Measurements from ENCODE around the gene RTL3.
A peak's percentile ranks its signal among the peaks of the same experiment; 100 is the strongest.

The RTL3 gene

DNA sequence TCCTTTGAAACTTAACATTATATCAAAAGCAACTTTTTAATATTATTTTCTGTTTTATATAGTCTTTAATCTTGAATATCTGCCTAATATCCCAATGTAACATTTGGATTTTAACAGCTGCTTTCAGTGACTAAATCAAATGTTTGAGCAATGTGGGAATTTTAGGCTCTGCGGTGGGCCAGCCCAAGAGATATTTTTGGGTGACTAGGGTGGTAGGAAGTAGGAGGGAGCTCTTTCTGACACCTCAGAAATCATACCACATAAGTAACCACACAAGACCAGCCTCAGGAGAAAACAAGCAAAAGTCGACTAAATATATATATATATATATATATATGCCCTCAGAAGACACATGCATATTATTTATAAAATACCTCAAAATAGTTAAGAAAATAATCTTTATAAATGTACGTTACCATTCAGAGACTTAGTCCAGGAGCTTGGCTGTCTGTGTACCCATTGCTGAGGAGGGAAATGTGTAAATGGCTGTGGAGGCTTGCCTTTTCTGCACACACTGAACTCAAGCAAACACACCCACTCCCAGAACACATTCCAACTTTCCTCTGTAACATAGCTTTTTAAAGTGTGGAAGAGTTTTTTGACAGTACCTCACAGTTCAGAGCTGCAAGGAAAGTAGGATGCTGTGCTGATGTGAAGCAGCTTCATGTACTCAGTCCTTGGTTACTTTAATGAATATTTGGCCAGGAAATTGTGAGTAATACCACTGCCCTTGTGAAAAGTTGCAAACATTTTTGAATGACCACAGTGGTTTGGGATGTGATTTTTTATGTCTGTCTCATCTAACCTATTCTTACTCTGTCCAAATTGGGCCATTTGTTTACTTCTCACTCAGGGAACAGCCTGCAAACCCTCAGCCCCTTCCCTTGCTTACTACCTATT lies at the start of gene RTL3:
TSS of gene RTL3 (minus strand) at position 484 of the 900 bp plus-strand sequence. CDS start 908 bp downstream, outside the sequence.
- Mint-ChIP-seq H3K4me1 (peaks cover 13% of the 10 kb centered on the region), H3K9me3 (no peaks in the 10 kb centered on the region), H3K36me3 (no peaks in the 10 kb centered on the region), H3K27ac (no peak within 1 kb of the TSS), H3K27me3 (no peaks in the 10 kb centered on the region), H3K4me3 (no peak within 1 kb of the TSS)
- ATAC-seq: no peak

DNA sequence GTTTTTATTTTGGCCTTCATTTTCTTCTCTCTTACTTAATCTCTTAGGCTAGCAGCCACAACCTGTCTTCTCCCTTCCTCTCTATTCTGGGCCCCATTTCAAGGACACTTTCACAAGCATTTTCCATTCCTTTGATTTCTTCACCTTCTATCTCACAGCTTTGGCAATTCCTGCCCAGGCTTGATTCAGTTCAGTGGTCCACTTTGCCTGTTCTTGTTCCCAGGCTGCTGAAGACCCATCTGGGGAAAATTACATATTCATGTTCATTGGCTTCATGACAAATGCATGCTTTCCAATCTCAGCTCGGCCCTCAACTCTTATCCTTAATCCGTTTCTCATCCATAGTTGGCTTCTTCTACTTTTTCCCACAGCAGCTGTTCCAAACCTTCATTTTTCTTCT lies 49.7 kb upstream of the RTL3 start:
- no peak for ATAC-seq
- Mint-ChIP-seq H3K9me3 (no peaks in the 10 kb centered on the region), H3K4me3 (no peak overlapping the region), H3K36me3 (no peaks in the 10 kb centered on the region), H3K27me3 (no peaks in the 10 kb centered on the region), H3K27ac (peak overlapping the region; percentile 3), H3K4me1 (peaks cover 4% of the 10 kb centered on the region)

GRCh38 chrX:78708262-78708661 lies 49.1 kb upstream of the RTL3 start:
- no peak overlapping the region for H3K27ac Mint-ChIP-seq
- H3K4me3 Mint-ChIP-seq: no peak overlapping the region
- H3K27me3 Mint-ChIP-seq: no peaks in the 10 kb centered on the region
- no peaks in the 10 kb centered on the region for H3K9me3 Mint-ChIP-seq
- H3K36me3 Mint-ChIP-seq: no peaks in the 10 kb centered on the region
- ATAC-seq: no peak
- H3K4me1 Mint-ChIP-seq: peaks cover 4% of the 10 kb centered on the region

DNA sequence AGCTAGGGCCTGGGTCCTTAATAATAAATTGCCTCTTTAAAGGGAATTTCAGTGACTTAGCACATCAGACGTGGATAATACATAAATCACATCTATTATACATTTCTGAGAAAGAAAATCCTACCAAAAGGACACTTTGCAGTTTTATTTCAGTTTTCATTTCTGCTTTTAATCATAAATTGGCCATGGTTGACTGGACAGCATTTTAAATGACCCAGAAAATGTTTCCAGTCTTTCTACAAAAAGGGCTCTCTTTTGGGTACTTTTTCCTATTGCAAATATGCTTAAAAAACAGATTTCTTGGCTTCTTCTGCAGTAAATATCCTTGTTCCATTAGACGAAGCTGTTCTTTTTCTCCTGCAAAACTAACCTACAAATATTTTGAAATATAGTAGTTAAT lies 46.9 kb upstream of the RTL3 start:
- ATAC-seq: no peak
- H3K27me3 Mint-ChIP-seq: no peaks in the 10 kb centered on the region
- no peak overlapping the region for H3K4me3 Mint-ChIP-seq
- no peaks in the 10 kb centered on the region for H3K9me3 Mint-ChIP-seq
- no peak overlapping the region for H3K27ac Mint-ChIP-seq
- peaks cover 4% of the 10 kb centered on the region for H3K4me1 Mint-ChIP-seq
- H3K36me3 Mint-ChIP-seq: no peaks in the 10 kb centered on the region

DNA sequence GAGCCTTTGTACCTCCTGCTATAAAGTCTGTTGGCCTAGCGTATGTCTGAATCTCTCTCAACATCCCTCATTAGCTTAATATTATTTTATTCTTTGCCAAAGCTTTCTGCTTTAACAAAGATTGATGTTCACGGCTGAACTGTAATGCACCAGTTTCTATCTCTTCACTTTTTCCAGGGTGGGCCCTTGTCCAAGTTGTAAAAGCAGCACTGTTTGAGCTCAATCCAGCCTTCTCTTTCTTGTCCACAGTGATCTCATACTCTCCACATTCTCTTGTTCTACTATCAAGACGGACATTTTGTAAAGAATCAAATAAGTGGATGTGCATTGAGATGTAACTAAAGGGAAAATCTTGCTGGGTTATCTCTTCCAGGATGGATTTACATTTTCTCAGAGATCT lies 34.4 kb upstream of the RTL3 start:
- Mint-ChIP-seq H3K27me3 (no peaks in the 10 kb centered on the region), H3K4me3 (no peak overlapping the region), H3K36me3 (no peaks in the 10 kb centered on the region), H3K4me1 (no peaks in the 10 kb centered on the region), H3K27ac (no peak overlapping the region), H3K9me3 (no peaks in the 10 kb centered on the region)
- no peak for ATAC-seq

GRCh38 chrX:78693012-78693411 lies 33.9 kb upstream of the RTL3 start:
- Mint-ChIP-seq H3K27me3 (no peaks in the 10 kb centered on the region), H3K4me3 (no peak overlapping the region), H3K9me3 (no peaks in the 10 kb centered on the region), H3K4me1 (peaks cover under 1% of the 10 kb centered on the region), H3K27ac (no peak overlapping the region), H3K36me3 (no peaks in the 10 kb centered on the region)
- no peak for ATAC-seq

DNA sequence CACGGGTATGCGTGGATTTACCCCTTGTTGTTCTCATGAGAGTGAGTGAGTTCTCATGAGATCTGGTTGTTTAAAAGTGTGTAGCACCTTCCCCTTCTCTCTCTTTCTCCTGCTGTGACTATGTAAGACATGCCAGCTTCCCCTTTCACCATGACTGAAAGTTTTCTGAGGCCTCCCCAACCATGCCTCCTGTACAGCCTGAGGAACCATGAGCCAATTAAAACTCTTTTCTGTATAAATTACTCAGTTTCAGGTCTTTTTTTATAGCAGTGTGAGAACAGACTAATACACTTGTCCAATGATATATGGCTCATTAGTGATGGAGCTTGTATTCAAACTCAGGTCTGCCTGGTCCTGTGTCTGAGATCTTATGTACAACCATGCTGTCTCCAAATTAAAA lies 28.5 kb upstream of the RTL3 start:
- Mint-ChIP-seq H3K36me3 (no peaks in the 10 kb centered on the region), H3K4me1 (peaks cover 8% of the 10 kb centered on the region), H3K27me3 (no peaks in the 10 kb centered on the region), H3K9me3 (no peaks in the 10 kb centered on the region), H3K4me3 (no peak overlapping the region), H3K27ac (peak overlapping the region; percentile 62)
- ATAC-seq: peak; percentile 68

- Mint-ChIP-seq H3K27me3 (no peaks in the 10 kb centered on the region), H3K27ac (no peak overlapping the region), H3K9me3 (peaks cover 3% of the 10 kb centered on the region), H3K4me3 (no peak overlapping the region), H3K36me3 (no peaks in the 10 kb centered on the region), H3K4me1 (no peaks in the 10 kb centered on the region)
- no peak for ATAC-seq
These were observed 14.1 kb upstream of the RTL3 start for GRCh38 chrX:78673246-78673645.

DNA sequence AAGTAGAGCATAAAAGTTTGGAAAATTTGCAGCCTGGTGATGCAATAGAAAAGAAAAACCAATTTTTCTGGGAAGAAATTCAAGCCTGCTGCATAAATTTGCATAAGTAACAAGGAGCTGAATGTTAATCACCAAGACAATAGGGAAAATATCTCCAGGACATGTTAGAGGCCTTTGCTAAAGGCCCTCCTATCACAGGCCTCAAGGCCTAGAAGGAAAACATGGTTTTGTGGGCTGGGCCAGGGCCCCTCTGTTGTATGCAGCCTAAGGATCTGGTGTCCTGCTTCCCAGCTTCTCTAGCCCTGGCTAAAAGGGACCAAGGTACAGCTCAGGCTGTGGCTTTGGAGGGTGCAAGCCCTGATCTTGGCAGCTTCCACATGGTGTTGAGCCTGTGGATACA lies 6.2 kb upstream of the RTL3 start:
- H3K36me3 Mint-ChIP-seq: no peaks in the 10 kb centered on the region
- no peaks in the 10 kb centered on the region for H3K27me3 Mint-ChIP-seq
- no peak overlapping the region for H3K4me3 Mint-ChIP-seq
- H3K9me3 Mint-ChIP-seq: no peaks in the 10 kb centered on the region
- no peak overlapping the region for H3K27ac Mint-ChIP-seq
- no peak for ATAC-seq
- peaks cover 7% of the 10 kb centered on the region for H3K4me1 Mint-ChIP-seq

DNA sequence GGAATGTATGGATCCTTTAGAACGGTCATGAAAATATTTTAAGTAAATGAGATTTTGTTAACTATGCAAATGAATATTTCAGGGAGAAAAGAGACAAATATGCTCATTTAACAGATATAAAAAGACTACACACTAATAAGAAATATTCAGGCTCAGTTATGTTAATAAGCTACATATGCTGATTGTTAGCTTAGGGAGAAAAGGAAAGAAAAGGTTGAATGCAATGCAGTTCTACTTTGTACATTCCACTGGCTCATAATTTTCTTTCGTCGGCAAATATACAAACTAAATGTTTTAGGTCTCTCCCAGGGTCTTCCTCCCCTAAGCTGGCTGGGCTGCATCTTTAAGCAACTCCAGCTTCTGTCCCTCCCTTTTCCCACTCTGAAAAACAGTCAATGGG lies 2.7 kb upstream of the RTL3 start:
- H3K4me3 Mint-ChIP-seq: no peak overlapping the region
- no peaks in the 10 kb centered on the region for H3K36me3 Mint-ChIP-seq
- no peaks in the 10 kb centered on the region for H3K9me3 Mint-ChIP-seq
- H3K4me1 Mint-ChIP-seq: peaks cover 13% of the 10 kb centered on the region
- H3K27me3 Mint-ChIP-seq: no peaks in the 10 kb centered on the region
- H3K27ac Mint-ChIP-seq: no peak overlapping the region
- no peak for ATAC-seq

DNA sequence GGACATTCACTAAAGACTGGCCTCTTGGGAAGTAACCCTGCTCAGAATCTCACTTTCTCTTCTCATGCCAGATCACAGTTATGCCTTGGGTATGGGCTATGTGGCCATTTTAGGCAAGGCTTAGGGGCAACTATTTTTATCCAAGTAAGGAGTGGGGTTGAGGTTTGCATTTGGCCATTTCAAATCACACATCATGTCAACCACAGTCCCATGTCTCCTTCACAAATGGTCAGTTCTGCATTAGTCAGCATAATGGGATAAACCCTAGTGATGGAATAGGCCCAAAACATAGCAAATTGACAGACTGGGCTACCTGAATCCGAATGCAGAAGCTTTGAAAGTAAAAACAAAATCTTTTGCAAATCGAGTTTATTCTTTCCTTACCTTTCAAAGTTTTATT lies 827 bp upstream of the RTL3 start:
- Mint-ChIP-seq H3K4me3 (no peak overlapping the region), H3K36me3 (no peaks in the 10 kb centered on the region), H3K9me3 (no peaks in the 10 kb centered on the region), H3K27me3 (no peaks in the 10 kb centered on the region), H3K4me1 (peaks cover 13% of the 10 kb centered on the region), H3K27ac (no peak overlapping the region)
- ATAC-seq: no peak

- Mint-ChIP-seq H3K9me3 (no peaks in the 10 kb centered on the region), H3K27me3 (no peaks in the 10 kb centered on the region), H3K36me3 (no peaks in the 10 kb centered on the region), H3K4me1 (peaks cover 13% of the 10 kb centered on the region), H3K4me3 (no peak overlapping the region), H3K27ac (no peak overlapping the region)
- ATAC-seq: no peak
These were observed 714 bp downstream of the RTL3 start for GRCh38 chrX:78658414-78658813.

GRCh38 chrX:78655642-78656041 lies 3.5 kb downstream of the RTL3 start:
- no peaks in the 10 kb centered on the region for H3K9me3 Mint-ChIP-seq
- H3K4me1 Mint-ChIP-seq: peaks cover 20% of the 10 kb centered on the region
- H3K27me3 Mint-ChIP-seq: no peaks in the 10 kb centered on the region
- ATAC-seq: no peak
- H3K27ac Mint-ChIP-seq: no peak overlapping the region
- H3K36me3 Mint-ChIP-seq: no peaks in the 10 kb centered on the region
- no peak overlapping the region for H3K4me3 Mint-ChIP-seq

DNA sequence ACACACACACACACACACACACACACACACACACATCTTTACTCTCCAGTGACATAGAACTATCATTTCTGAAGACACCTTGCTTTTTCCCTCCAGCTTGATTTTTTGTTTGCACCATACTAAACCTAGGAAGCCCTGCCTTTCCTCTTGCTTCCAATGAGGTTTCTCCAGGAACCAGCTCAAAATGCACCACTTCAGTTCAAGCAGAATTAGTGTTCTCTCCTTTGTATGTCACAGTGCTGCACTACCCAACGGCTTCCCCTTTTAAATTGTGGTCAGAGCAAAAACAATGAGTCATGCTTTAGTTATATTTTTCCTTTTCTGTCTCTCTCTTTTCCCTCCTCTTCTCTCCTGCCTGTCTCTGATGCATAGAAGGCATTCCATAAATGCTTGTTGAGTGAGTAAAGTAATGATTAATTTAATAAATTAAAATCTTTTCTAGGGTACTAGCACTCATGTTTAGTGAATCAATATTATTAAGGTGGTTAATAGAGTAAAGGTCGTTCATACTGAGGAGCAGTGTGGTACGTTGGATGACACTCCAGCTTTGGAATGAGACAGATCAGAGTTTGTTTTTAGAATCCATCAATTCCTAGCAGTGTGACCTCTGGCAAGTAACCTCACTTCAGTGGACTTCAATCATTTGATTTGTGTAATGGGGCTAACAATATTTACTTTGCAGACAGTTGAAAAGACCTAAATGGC lies 5.9 kb downstream of the RTL3 start:
- Mint-ChIP-seq H3K9me3 (peaks cover under 1% of the 10 kb centered on the region), H3K4me3 (no peak overlapping the region), H3K36me3 (peaks cover under 1% of the 10 kb centered on the region), H3K27ac (no peak overlapping the region), H3K27me3 (no peaks in the 10 kb centered on the region), H3K4me1 (peaks cover 16% of the 10 kb centered on the region)
- no peak for ATAC-seq

- H3K4me1 Mint-ChIP-seq: peaks cover 14% of the 10 kb centered on the region
- peak; percentile 66 for ATAC-seq
- H3K36me3 Mint-ChIP-seq: peaks cover 11% of the 10 kb centered on the region
- peak overlapping the region; percentile 20 for H3K27ac Mint-ChIP-seq
- H3K4me3 Mint-ChIP-seq: no peak overlapping the region
- H3K9me3 Mint-ChIP-seq: peaks cover 8% of the 10 kb centered on the region
- H3K27me3 Mint-ChIP-seq: no peaks in the 10 kb centered on the region
These were observed 8.2 kb downstream of the RTL3 start for GRCh38 chrX:78650906-78651437.

- Mint-ChIP-seq H3K4me3 (no peak overlapping the region), H3K27ac (no peak overlapping the region), H3K36me3 (peaks cover 13% of the 10 kb centered on the region), H3K27me3 (no peaks in the 10 kb centered on the region), H3K4me1 (no peaks in the 10 kb centered on the region), H3K9me3 (peaks cover 20% of the 10 kb centered on the region)
- no peak for ATAC-seq
These were observed 15.3 kb downstream of the RTL3 start for GRCh38 chrX:78643874-78644273.

All from stimulated activated memory B cell treated with anti-CD40 and anti-IgM and Interleukin-4, amounts not matched to agents 10 μg/mL and 1 μg/mL and 100 μg/mL, for 72 hours (primary cell).